IMR-90 (cell line): Measurements from ENCODE around the gene CHI3L1. TPM values are rescaled to one million over a fixed set of nuclear protein-coding genes. Genes with fewer than 3 reads are reported as not detected.
A peak's percentile ranks its signal among the peaks of the same experiment; 100 is the strongest.

Experiments used
- ATAC-seq: fragments of 200-7000 bp; cut with Tn5 transposase; 2 replicates; pipeline ENCODE4 v1.9.1; 2020; ENCODE audit warnings: low read depth, mild to moderate bottlenecking, moderate library complexity
- BruUV-seq: library from RNA; stranded (reverse); fragments of 400-500 nt; replicated peaks from 2 replicates; lab custom pipeline; 2021; lab: Mats Ljungman, UMichigan
- CTCF ChIA-PET: fragments of 300-600 bp; formaldehyde crosslinking; extraction: SDS; loops from one replicate; lab custom pipeline; 2021; ENCODE audit warnings: antibody characterized with exemption; lab: Yijun Ruan, JAX
- POLR2A ChIA-PET: fragments of 300-600 bp; sonication (Branson Sonifier 250); formaldehyde crosslinking; loops from one replicate; lab custom pipeline; 2022; ENCODE audit warnings: antibody characterized with exemption; ENCODE audit not compliant: unreplicated experiment; lab: Charles Lee
- DNase-seq: peaks from one replicate; pipeline ENCODE4 v3.0.0; 2013
- H2AFZ ChIP-seq: replicated peaks from 2 replicates; pipeline ENCODE3; 2013; ENCODE audit warnings: low read length, mild to moderate bottlenecking; ENCODE audit not compliant: poor library complexity
- H2AK5ac ChIP-seq: 2 replicates; pipeline ENCODE4 v1.6.1; 2013; ENCODE audit warnings: low read depth, low read length, inconsistent platforms
- H2AK9ac ChIP-seq: replicated peaks from 2 replicates; pipeline ENCODE3; 2013; ENCODE audit warnings: mild to moderate bottlenecking, low read depth, low read length, moderate library complexity; ENCODE audit not compliant: poor library complexity
- H2BK120ac ChIP-seq: 2 replicates; pipeline ENCODE4 v1.6.1; 2013; ENCODE audit warnings: low read depth, low read length, inconsistent platforms
- H2BK15ac ChIP-seq: 3 replicates; pipeline ENCODE4 v1.6.1; 2013; ENCODE audit warnings: low read depth, low read length, inconsistent platforms
- H2BK20ac ChIP-seq: 2 replicates; pipeline ENCODE4 v1.6.1; 2013; ENCODE audit warnings: low read depth, mild to moderate bottlenecking, inconsistent platforms, low read length, moderate library complexity
- H2BK5ac ChIP-seq: 2 replicates; pipeline ENCODE4 v1.6.1; 2013; ENCODE audit warnings: mild to moderate bottlenecking, low read depth, low read length, inconsistent platforms; ENCODE audit not compliant: poor library complexity, severe bottlenecking
- H3K14ac ChIP-seq: replicated peaks from 2 replicates; pipeline ENCODE4 v1.6.1; 2013; ENCODE audit warnings: low read depth, low read length, inconsistent platforms
- H3K18ac ChIP-seq: 2 replicates; pipeline ENCODE4 v1.6.1; 2013; ENCODE audit warnings: low read depth, low read length, control low read depth
- H3K23ac ChIP-seq: 2 replicates; pipeline ENCODE4 v1.6.1; 2013; ENCODE audit warnings: low read depth, low read length, inconsistent platforms
- H3K27ac ChIP-seq: 2 replicates; pipeline ENCODE4 v1.5.1; 2013; ENCODE audit warnings: mild to moderate bottlenecking, control low read depth, low read length; ENCODE audit not compliant: insufficient read depth
- H3K27me3 ChIP-seq: 2 replicates; pipeline ENCODE4 v1.6.1; 2013; ENCODE audit warnings: low read length; ENCODE audit not compliant: control insufficient read depth, insufficient read depth
- H3K36me3 ChIP-seq: 2 replicates; pipeline ENCODE4 v1.6.1; 2013; ENCODE audit warnings: low read length, mixed read lengths; ENCODE audit not compliant: control insufficient read depth, insufficient read depth
- H3K4ac ChIP-seq: 2 replicates; pipeline ENCODE4 v1.6.1; 2013; ENCODE audit warnings: low read depth, low read length, inconsistent platforms
- H3K4me1 ChIP-seq: 2 replicates; pipeline ENCODE4 v1.6.1; 2013; ENCODE audit warnings: low read length, mixed read lengths; ENCODE audit not compliant: control insufficient read depth, insufficient read depth
- H3K4me2 ChIP-seq: 2 replicates; pipeline ENCODE4 v1.6.1; 2013; ENCODE audit warnings: low read depth, mild to moderate bottlenecking, control low read depth, low read length, moderate library complexity
- H3K4me3 ChIP-seq: 2 replicates; pipeline ENCODE4 v1.5.1; 2013; ENCODE audit warnings: low read depth, mild to moderate bottlenecking, control low read depth, low read length, moderate library complexity; ENCODE audit not compliant: insufficient read depth
- H3K56ac ChIP-seq: 2 replicates; pipeline ENCODE4 v1.6.1; 2013; ENCODE audit warnings: low read length, inconsistent platforms; ENCODE audit not compliant: insufficient read depth; ENCODE audit errors: extremely low read depth
- H3K79me1 ChIP-seq, 2 experiments: 2 replicates each; pipeline ENCODE4 v1.6.1; 2013; ENCODE audit warnings: low read length in 2 of 2, inconsistent platforms in 1 of 2, low read depth in 1 of 2
- H3K9ac ChIP-seq: 2 replicates; pipeline ENCODE4 v1.6.1; 2013; ENCODE audit warnings: low read depth, low read length, control low read depth
- H3K9me1 ChIP-seq: 2 replicates; pipeline ENCODE4 v1.6.1; 2013; ENCODE audit warnings: low read length, inconsistent platforms; ENCODE audit not compliant: insufficient read depth
- H3K9me3 ChIP-seq: 2 replicates; pipeline ENCODE4 v1.6.1; 2013; ENCODE audit warnings: low read length; ENCODE audit not compliant: control insufficient read depth, insufficient read depth
- H4K20me1 ChIP-seq: 2 replicates; pipeline ENCODE4 v1.6.1; 2013; ENCODE audit warnings: low read length, inconsistent platforms; ENCODE audit not compliant: insufficient read depth
- H4K5ac ChIP-seq: 2 replicates; pipeline ENCODE4 v1.6.1; 2013; ENCODE audit warnings: mild to moderate bottlenecking, low read depth, low read length, control low read depth
- H4K8ac ChIP-seq, 2 experiments: 2 replicates each; pipeline ENCODE4 v1.6.1; 2013; ENCODE audit warnings: low read depth in 2 of 2, low read length in 2 of 2, control low read depth in 1 of 2, inconsistent platforms in 1 of 2
- H4K91ac ChIP-seq: 2 replicates; pipeline ENCODE4 v1.6.1; 2013; ENCODE audit warnings: low read depth, low read length, inconsistent platforms; ENCODE audit not compliant: insufficient read depth
- BHLHE40 ChIP-seq: fragments of 150-350 bp; IDR thresholded peaks from 2 replicates; pipeline ENCODE4 v1.6.1; 2016; ENCODE audit warnings: mild to moderate bottlenecking, low read depth, low read length
- CEBPB ChIP-seq: IDR thresholded peaks from 2 replicates; pipeline ENCODE4 v1.6.1; 2012; ENCODE audit warnings: low read depth, low read length, improper control_type of control experiment
- CHD1 ChIP-seq: IDR thresholded peaks from 2 replicates; pipeline ENCODE4 v1.6.1; 2012; ENCODE audit warnings: low read depth, low read length, improper control_type of control experiment
- ELK1 ChIP-seq: fragments of 150-350 bp; IDR thresholded peaks from 2 replicates; pipeline ENCODE4 v1.6.1; 2016; ENCODE audit warnings: low read depth, mild to moderate bottlenecking, low read length, moderate library complexity, borderline replicate concordance
- FOS ChIP-seq: fragments of 150-350 bp; IDR thresholded peaks from 2 replicates; pipeline ENCODE4 v1.6.1; 2016; ENCODE audit warnings: low read depth, low read length
- MAFK ChIP-seq: IDR thresholded peaks from 2 replicates; pipeline ENCODE4 v1.6.1; 2012; ENCODE audit warnings: low read depth, low read length, improper control_type of control experiment
- MAZ ChIP-seq: IDR thresholded peaks from 2 replicates; pipeline ENCODE4 v1.6.1; 2012; ENCODE audit warnings: low read depth, mild to moderate bottlenecking, low read length, improper control_type of control experiment, moderate library complexity, borderline replicate concordance
- MXI1 ChIP-seq: IDR thresholded peaks from 2 replicates; pipeline ENCODE4 v1.6.1; 2012; ENCODE audit warnings: low read depth, mild to moderate bottlenecking, low read length, moderate library complexity, borderline replicate concordance
- NFE2L2 ChIP-seq: fragments of 150-350 bp; IDR thresholded peaks from 2 replicates; pipeline ENCODE4 v1.6.1; 2016; ENCODE audit warnings: low read depth, mild to moderate bottlenecking, low read length
- POLR2A ChIP-seq: IDR thresholded peaks from 2 replicates; pipeline ENCODE4 v1.6.1; 2012; ENCODE audit warnings: mild to moderate bottlenecking, low read depth, low read length
- RAD21 ChIP-seq: IDR thresholded peaks from 2 replicates; pipeline ENCODE4 v1.6.1; 2012; ENCODE audit warnings: low read length, improper control_type of control experiment
- RCOR1 ChIP-seq: IDR thresholded peaks from 2 replicates; pipeline ENCODE4 v1.6.1; 2012; ENCODE audit warnings: mild to moderate bottlenecking, low read length, improper control_type of control experiment; ENCODE audit not compliant: insufficient replicate concordance
- RFX5 ChIP-seq: IDR thresholded peaks from 2 replicates; pipeline ENCODE4 v1.8.0; 2012; ENCODE audit warnings: low read depth, mild to moderate bottlenecking, low read length, moderate library complexity
- SMC3 ChIP-seq: fragments of 150-350 bp; IDR thresholded peaks from 2 replicates; pipeline ENCODE4 v1.6.1; 2016; ENCODE audit warnings: low read depth, mild to moderate bottlenecking, antibody characterized with exemption, low read length, moderate library complexity
- WGBS, 2 experiments: methylation state at CpG; one replicate each; pipeline versions ENCODE4 v1.1.5 to v1.1.7; 2013; ENCODE audit warnings: missing lambda C conversion rate in 2 of 2; ENCODE audit not compliant: insufficient read length in 1 of 2; ENCODE audit errors: extremely low coverage in 2 of 2; 5-methylcytosine and 5-hydroxymethylcytosine counted together
- dilution Hi-C: fragments of 300-500 bp; cut with HindIII; formaldehyde crosslinking; loops from one replicate; pipeline ENCODE4 v1.14.3; 2018; ENCODE audit warnings: low sequenced_read_pairs; ENCODE audit not compliant: unreplicated experiment
- in situ Hi-C: fragments of 300-500 bp; cut with MboI; formaldehyde crosslinking; loops from 3 replicates; pipeline ENCODE4 v1.14.3; 2019; ENCODE audit warnings: low sequenced_read_pairs, inconsistent platforms, mixed read lengths
- intact Hi-C: fragments of 100-400 bp; cut with micrococcal nuclease; formaldehyde crosslinking; loops from 2 replicates; pipeline ENCODE4 v1.10.0; 2022
- polyA plus RNA-seq, 3 experiments: library from polyadenylated mRNA; depleted of rRNA; stranded (reverse); fragments of >200 nt; gene quantifications; 2 replicates each; pipeline ENCODE4 v1.2.3, GENCODE V29; 2012; ENCODE audit warnings: low replicate concordance in 1 of 3
- total RNA-seq: library from RNA; depleted of rRNA; stranded (reverse); fragments of >200 nt; gene quantifications from 2 replicates; pipeline ENCODE4 v1.2.3, GENCODE V29; 2012
- TF ChIP-seq, protein P1 (sequence below): fragments of 150-350 bp; IDR thresholded peaks from 2 replicates; pipeline ENCODE4 v1.6.1; 2017; ENCODE audit warnings: mild to moderate bottlenecking, antibody characterized with exemption, low read length, low read depth
- TF ChIP-seq, protein P2 (sequence below): conservative IDR thresholded peaks from 2 replicates; pipeline ENCODE4 v1.5.1; 2012; ENCODE audit warnings: mild to moderate bottlenecking, low read depth, low read length, improper control_type of control experiment

Gene CHI3L1
- total and polyA plus RNA-seq, 2 of the 4 experiments (the other 2 are of a cell fraction), result 0.17 TPM; not detected in 1

DNA sequence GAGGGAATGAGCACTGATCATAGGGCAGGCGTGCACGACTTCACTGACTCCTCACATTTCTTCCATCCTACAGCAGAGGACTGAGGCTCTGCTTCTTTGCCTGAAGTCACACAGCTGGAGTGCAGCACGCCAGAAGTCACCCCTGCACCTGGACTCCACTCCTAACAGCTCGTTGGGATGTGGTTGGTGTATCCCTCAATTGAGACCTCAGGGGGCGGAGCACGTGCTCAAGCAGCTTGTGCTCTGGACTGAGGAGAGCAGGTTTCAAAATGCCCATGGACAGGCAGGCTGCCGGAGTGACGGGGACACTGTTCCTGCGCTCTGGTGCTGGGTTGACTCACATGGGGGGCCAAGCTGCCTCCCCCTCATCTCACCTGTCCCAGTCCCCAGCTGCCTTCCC, 29.1 kb upstream of the CHI3L1 start:
- intact Hi-C loops, result no loop called here
- ATAC-seq, result no peak
- CTCF ChIA-PET, result interaction anchor here (0.9 to 3.6 kb wide), 9 partner anchors 12 to 177 kb away, joined by 3 to 49 read pairs (median 5); partner anchors contain the start of gene ADORA1

More for the DNA sequence above, 29.1 kb upstream of the CHI3L1 start:
- Histone ChIP-seq H3K27ac (no peak overlapping the region), H3K4ac (no peak overlapping the region), H4K20me1 (no peaks in the 10 kb centered on the region; the same call in 1 of the 2 replicates), H3K9me1 (no peaks in the 10 kb centered on the region), H3K36me3 (no peaks in the 10 kb centered on the region), H3K23ac (no peak overlapping the region), H3K4me3 (no peak overlapping the region), H2BK5ac (no peak overlapping the region), H3K27me3 (peaks cover 36% of the 10 kb centered on the region), H2AK5ac (peak overlapping the region; percentile 20; the same call in 1 of the 2 replicates), H3K18ac (no peak overlapping the region), H4K5ac (no peak overlapping the region), H2BK120ac (no peak overlapping the region), H3K9me3 (no peaks in the 10 kb centered on the region), H3K79me1 (no peaks in the 10 kb centered on the region), H2BK15ac (no peak overlapping the region), H3K4me1 (no peaks in the 10 kb centered on the region), H3K14ac (no peak overlapping the region), H3K4me2 (no peak overlapping the region), H3K9ac (no peak overlapping the region), H4K91ac (no peak overlapping the region), H2AK9ac (no peak overlapping the region), H3K56ac (no peak overlapping the region), H4K8ac (no peak overlapping the region), H2BK20ac (no peak overlapping the region), H2AFZ (no peak overlapping the region)
- dilution Hi-C loops (no loop called here), in situ Hi-C loops (loop anchor here (5.0 kb wide), 1 partner anchor 178 kb away; no protein-coding TSS in a partner anchor)
- WGBS, 2 experiments, result 40% methylated on average over 1 of the region's 9 CpGs; no CpG with 5 or more reads in 1 of the 2 experiments
- DNase-seq, result no peak
- no TSS peak for BruUV-seq
- TF ChIP-seq CEBPB, result no peak
- TF ChIP-seq, protein P1, sequence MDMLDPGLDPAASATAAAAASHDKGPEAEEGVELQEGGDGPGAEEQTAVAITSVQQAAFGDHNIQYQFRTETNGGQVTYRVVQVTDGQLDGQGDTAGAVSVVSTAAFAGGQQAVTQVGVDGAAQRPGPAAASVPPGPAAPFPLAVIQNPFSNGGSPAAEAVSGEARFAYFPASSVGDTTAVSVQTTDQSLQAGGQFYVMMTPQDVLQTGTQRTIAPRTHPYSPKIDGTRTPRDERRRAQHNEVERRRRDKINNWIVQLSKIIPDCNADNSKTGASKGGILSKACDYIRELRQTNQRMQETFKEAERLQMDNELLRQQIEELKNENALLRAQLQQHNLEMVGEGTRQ, result no peak
- TF ChIP-seq MAZ, result no peak
- TF ChIP-seq SMC3, result no peak
- no peak for TF ChIP-seq RFX5
- TF ChIP-seq, protein P2, sequence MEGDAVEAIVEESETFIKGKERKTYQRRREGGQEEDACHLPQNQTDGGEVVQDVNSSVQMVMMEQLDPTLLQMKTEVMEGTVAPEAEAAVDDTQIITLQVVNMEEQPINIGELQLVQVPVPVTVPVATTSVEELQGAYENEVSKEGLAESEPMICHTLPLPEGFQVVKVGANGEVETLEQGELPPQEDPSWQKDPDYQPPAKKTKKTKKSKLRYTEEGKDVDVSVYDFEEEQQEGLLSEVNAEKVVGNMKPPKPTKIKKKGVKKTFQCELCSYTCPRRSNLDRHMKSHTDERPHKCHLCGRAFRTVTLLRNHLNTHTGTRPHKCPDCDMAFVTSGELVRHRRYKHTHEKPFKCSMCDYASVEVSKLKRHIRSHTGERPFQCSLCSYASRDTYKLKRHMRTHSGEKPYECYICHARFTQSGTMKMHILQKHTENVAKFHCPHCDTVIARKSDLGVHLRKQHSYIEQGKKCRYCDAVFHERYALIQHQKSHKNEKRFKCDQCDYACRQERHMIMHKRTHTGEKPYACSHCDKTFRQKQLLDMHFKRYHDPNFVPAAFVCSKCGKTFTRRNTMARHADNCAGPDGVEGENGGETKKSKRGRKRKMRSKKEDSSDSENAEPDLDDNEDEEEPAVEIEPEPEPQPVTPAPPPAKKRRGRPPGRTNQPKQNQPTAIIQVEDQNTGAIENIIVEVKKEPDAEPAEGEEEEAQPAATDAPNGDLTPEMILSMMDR, result no peak
- no peak for TF ChIP-seq RAD21
- no peak for TF ChIP-seq FOS
- no peak for TF ChIP-seq CHD1
- no peak for TF ChIP-seq NFE2L2
- no peak for TF ChIP-seq MXI1
- TF ChIP-seq RCOR1, result no peak
- TF ChIP-seq POLR2A, result no peak
- TF ChIP-seq ELK1, result no peak
- TF ChIP-seq BHLHE40, result no peak
- no peak for TF ChIP-seq MAFK
- POLR2A ChIA-PET, result interaction anchor here (0.6 kb wide), 1 partner anchor 26 kb away, joined by 9 read pairs; no protein-coding TSS in a partner anchor
